Middle frontal gyrus (tissue), 1 donor: ENCODE data around the gene DHX36.

Experiments
- DNase-seq: peaks from one replicate; pipeline ENCODE4 v3.0.0-alpha.2; 2015; ENCODE audit warnings: low spot score; ENCODE audit errors: extremely low spot score

The DHX36 gene

GRCh38 chr3:154225536-154225935 is 98.8 kb downstream of the DHX36 start:
- DNase-seq = no peak

- DNase-seq = no peak
These were observed 99.4 kb downstream of the DHX36 start for GRCh38 chr3:154224866-154225265.

- no peak for DNase-seq
These were observed 99.9 kb downstream of the DHX36 start for GRCh38 chr3:154224366-154224765.

- no peak for DNase-seq
These were observed 100.8 kb downstream of the DHX36 start for GRCh38 chr3:154223519-154223918.
